Nucleus accumbens (tissue), 56 donors: Measurements from ENCODE around the gene AADAC.
"Not testable (repeated sequence)": the region's sequence is repeated elsewhere in the genome, so short reads cannot be mapped to it uniquely, and the experiment has no call there.

ENCODE experiments used
- DNase-seq, 56 donors: peaks; one replicate each; lab custom pipeline; 2025; lab: John Stamatoyannopoulos, UW

Gene AADAC

GRCh38 chr3:151813799-151814198 is at the start of gene AADAC:
TSS of gene AADAC (plus strand) at chr3:151814116. CDS start at chr3:151814163, 47 bp downstream.
- no peak for DNase-seq

GRCh38 chr3:151764699-151765098 is 49.2 kb upstream of the AADAC start:
- not testable (repeated sequence) for DNase-seq

- DNase-seq, result no peak
Observed at GRCh38 chr3:151765685-151766084, 48.2 kb upstream of the AADAC start.

- DNase-seq, result no peak
Observed at GRCh38 chr3:151766454-151766853, 47.5 kb upstream of the AADAC start.

GRCh38 chr3:151768393-151768930 is 45.5 kb upstream of the AADAC start:
- DNase-seq, result no peak

GRCh38 chr3:151769175-151769574 is 44.7 kb upstream of the AADAC start:
- DNase-seq, result no peak

GRCh38 chr3:151770956-151771355 is 43.0 kb upstream of the AADAC start:
- DNase-seq, result peak in 1 of 56 donors; percentile 1

- DNase-seq, result no peak
Observed at GRCh38 chr3:151772825-151773480, 41.0 kb upstream of the AADAC start.

GRCh38 chr3:151774235-151774634 is 39.7 kb upstream of the AADAC start:
- no peak for DNase-seq

- no peak for DNase-seq
Observed at GRCh38 chr3:151774910-151775309, 39.0 kb upstream of the AADAC start.

GRCh38 chr3:151775314-151776258 is 38.3 kb upstream of the AADAC start:
- DNase-seq, result no peak

GRCh38 chr3:151776259-151776740 is 37.6 kb upstream of the AADAC start:
- DNase-seq, result no peak

- DNase-seq, result no peak
Observed at GRCh38 chr3:151777880-151778279, 36.0 kb upstream of the AADAC start.

GRCh38 chr3:151787626-151788025 is 26.3 kb upstream of the AADAC start:
- DNase-seq, result no peak

- DNase-seq, result no peak
Observed at GRCh38 chr3:151788401-151788800, 25.5 kb upstream of the AADAC start.

GRCh38 chr3:151789853-151790463 is 24.0 kb upstream of the AADAC start:
- DNase-seq, result no peak

- not testable (repeated sequence) for DNase-seq
Observed at GRCh38 chr3:151790763-151791162, 23.2 kb upstream of the AADAC start.

- no peak for DNase-seq
Observed at GRCh38 chr3:151792411-151792810, 21.5 kb upstream of the AADAC start.

GRCh38 chr3:151793636-151794035 is 20.3 kb upstream of the AADAC start:
- no peak for DNase-seq

GRCh38 chr3:151794080-151794479 is 19.8 kb upstream of the AADAC start:
- no peak for DNase-seq

GRCh38 chr3:151795276-151795675 is 18.6 kb upstream of the AADAC start:
- no peak for DNase-seq
